HG03520 (cell line): ENCODE results near the gene THSD4.

Source experiments
- ATAC-seq: cut with Tn5 transposase; IDR thresholded peaks from one replicate; pipeline ENCODE4 v1.9.1; 2021; ENCODE audit warnings: mild to moderate bottlenecking, moderate library complexity; ENCODE audit not compliant: unreplicated experiment

The THSD4 gene

GRCh38 chr15:71508081-71508682, 392.9 kb downstream of the THSD4 start:
- peak; percentile 67 for ATAC-seq

- ATAC-seq: no peak
These were observed 393.9 kb downstream of the THSD4 start for GRCh38 chr15:71509139-71509538.

- ATAC-seq: no peak
These were observed 395.5 kb downstream of the THSD4 start for GRCh38 chr15:71510763-71511162.

- no peak for ATAC-seq
These were observed 396.8 kb downstream of the THSD4 start for GRCh38 chr15:71511796-71512681.

GRCh38 chr15:71512682-71513006, 397.4 kb downstream of the THSD4 start:
- no peak for ATAC-seq

- ATAC-seq: no peak
These were observed 400.3 kb downstream of the THSD4 start for GRCh38 chr15:71515375-71516186.

GRCh38 chr15:71517751-71518150, 402.5 kb downstream of the THSD4 start:
- ATAC-seq: no peak

GRCh38 chr15:71518661-71519060, 403.4 kb downstream of the THSD4 start:
- no peak for ATAC-seq

GRCh38 chr15:71526060-71526820, 411.0 kb downstream of the THSD4 start:
- ATAC-seq: no peak

GRCh38 chr15:71529361-71529760, 414.1 kb downstream of the THSD4 start:
- ATAC-seq: no peak

- ATAC-seq: no peak
These were observed 414.8 kb downstream of the THSD4 start for GRCh38 chr15:71530116-71530515.

- no peak for ATAC-seq
These were observed 417.7 kb downstream of the THSD4 start for GRCh38 chr15:71532994-71533393.

- no peak for ATAC-seq
These were observed 422.9 kb downstream of the THSD4 start for GRCh38 chr15:71538181-71538580.

- ATAC-seq: no peak
These were observed 426.5 kb downstream of the THSD4 start for GRCh38 chr15:71541746-71542145.

GRCh38 chr15:71542836-71543235, 427.6 kb downstream of the THSD4 start:
- ATAC-seq: no peak

GRCh38 chr15:71543413-71543812, 428.1 kb downstream of the THSD4 start:
- no peak for ATAC-seq

- ATAC-seq: no peak
These were observed 430.0 kb downstream of the THSD4 start for GRCh38 chr15:71545223-71545760.

- ATAC-seq: no peak
These were observed 430.7 kb downstream of the THSD4 start for GRCh38 chr15:71545923-71546322.

- ATAC-seq: no peak
These were observed 431.7 kb downstream of the THSD4 start for GRCh38 chr15:71547011-71547410.

- no peak for ATAC-seq
These were observed 433.1 kb downstream of the THSD4 start for GRCh38 chr15:71548401-71548807.

- ATAC-seq: no peak
These were observed 433.8 kb downstream of the THSD4 start for GRCh38 chr15:71549091-71549490.
